HG02642 (cell line): ENCODE measurements around the gene OSCP1.

Experiments
- ATAC-seq: cut with Tn5 transposase; IDR thresholded peaks from one replicate; pipeline ENCODE4 v1.9.1; 2021; ENCODE audit warnings: mild to moderate bottlenecking; ENCODE audit not compliant: unreplicated experiment, poor library complexity

The OSCP1 gene

DNA sequence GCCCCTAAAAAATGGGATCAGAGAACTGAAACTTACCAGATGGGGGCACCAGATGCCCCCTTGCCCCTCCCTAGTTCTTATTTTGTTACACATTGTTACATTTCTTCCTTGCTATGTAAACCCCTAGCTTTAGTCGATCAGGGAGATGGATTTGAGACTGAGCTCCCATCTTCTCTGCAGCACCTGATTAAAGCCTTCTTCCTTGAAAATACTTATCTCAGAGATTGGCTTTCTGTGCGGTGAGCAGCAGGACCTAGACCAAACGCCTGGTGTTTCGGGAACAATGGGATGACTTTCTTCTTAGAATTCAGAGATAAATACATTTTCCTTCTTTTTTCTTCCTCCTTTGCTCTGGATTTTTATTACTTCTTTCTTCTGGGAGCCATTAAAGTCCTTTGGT lies 35.9 kb downstream of the OSCP1 start:
- no peak for ATAC-seq

DNA sequence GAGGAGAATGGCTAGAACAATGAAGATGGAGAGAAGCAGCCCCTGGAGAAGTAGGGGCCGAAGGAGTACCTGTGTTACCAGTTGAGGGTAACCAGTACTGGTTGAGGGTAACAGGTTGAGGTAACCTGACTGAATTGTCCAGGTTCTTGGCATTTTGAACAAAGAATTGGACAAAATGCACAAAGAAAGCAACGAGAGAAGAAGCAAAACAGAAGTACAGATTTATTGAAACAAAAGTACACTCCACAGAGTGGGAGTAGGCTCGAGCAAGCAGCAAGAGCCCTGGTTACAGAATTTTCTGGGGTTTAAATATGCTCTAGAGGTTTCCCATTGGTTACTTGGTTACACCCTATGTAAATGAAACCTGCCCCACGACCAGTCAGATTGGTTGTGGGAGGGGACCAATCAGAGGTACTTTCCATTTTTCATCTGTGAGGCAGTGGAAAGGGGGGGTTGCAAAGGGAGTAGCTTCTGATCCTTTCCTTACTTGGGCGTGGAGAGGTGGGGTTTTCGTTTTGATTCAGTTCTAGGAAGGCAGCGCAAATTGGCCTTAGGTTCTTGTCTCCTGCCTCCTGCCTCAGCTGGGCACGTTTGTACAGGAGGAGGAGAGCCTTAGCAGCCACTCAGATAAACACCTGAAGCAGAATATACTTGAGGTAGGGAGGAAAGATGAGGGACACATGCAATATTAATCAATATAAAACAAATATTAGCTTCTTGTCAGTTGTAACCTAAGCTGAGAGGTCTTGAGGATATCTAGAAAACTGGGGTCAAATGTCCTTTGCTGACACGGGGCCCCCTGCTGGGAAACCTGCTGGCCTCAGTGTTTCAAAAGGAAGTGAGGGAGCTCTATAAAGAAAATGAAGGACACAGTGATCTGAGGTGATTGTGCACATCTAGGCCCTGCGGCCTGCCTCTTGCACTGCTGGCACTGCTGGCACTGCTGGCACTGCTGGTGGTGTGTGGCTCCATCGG lies 38.3 kb downstream of the OSCP1 start:
- ATAC-seq: no peak

- ATAC-seq: no peak
Measured at GRCh38 chr1:36408479-36408878, 41.8 kb downstream of the OSCP1 start.

GRCh38 chr1:36406440-36406839 lies 43.8 kb downstream of the OSCP1 start:
- no peak for ATAC-seq

GRCh38 chr1:36402504-36402890 lies 47.8 kb downstream of the OSCP1 start:
- ATAC-seq: no peak

GRCh38 chr1:36401602-36402503 lies 48.4 kb downstream of the OSCP1 start:
- no peak for ATAC-seq

- ATAC-seq: no peak
Measured at GRCh38 chr1:36400825-36401601, 49.2 kb downstream of the OSCP1 start.

- no peak for ATAC-seq
Measured at GRCh38 chr1:36400514-36400824, 49.8 kb downstream of the OSCP1 start.

GRCh38 chr1:36398370-36398977 lies 51.8 kb downstream of the OSCP1 start:
- no peak for ATAC-seq

- peak; percentile 82 for ATAC-seq
Measured at GRCh38 chr1:36397378-36398230, 52.6 kb downstream of the OSCP1 start, which contains the start of gene LSM10. TSS of gene LSM10 (minus strand) at chr1:36397908. CDS start at chr1:36394129, 3,779 bp downstream.

- peak; percentile 33 for ATAC-seq
Measured at GRCh38 chr1:36397083-36397377, 53.2 kb downstream of the OSCP1 start.

- no peak for ATAC-seq
Measured at GRCh38 chr1:36396359-36396758, 53.9 kb downstream of the OSCP1 start.

- no peak for ATAC-seq
Measured at GRCh38 chr1:36393686-36394085, 56.6 kb downstream of the OSCP1 start.

DNA sequence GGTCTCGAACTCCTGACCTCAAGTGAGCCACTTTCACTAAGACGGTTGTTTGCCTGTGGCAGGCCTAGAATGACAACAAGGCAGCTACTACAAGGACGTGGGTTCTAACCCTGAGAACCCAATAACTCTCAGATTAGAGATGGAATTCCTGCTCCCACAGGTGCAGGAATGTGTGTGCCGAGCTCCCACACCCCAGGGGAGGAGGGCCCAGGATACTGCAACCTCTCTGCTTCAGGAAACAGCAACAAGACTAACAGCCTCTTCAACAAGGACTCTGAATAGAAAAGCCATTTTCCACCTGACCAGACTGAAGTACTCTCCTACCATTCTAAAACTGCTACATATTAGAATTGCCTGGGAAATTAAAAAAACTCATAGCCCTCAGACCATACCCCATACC lies 57.4 kb downstream of the OSCP1 start:
- ATAC-seq: no peak

GRCh38 chr1:36391271-36391670 lies 59.0 kb downstream of the OSCP1 start:
- no peak for ATAC-seq

DNA sequence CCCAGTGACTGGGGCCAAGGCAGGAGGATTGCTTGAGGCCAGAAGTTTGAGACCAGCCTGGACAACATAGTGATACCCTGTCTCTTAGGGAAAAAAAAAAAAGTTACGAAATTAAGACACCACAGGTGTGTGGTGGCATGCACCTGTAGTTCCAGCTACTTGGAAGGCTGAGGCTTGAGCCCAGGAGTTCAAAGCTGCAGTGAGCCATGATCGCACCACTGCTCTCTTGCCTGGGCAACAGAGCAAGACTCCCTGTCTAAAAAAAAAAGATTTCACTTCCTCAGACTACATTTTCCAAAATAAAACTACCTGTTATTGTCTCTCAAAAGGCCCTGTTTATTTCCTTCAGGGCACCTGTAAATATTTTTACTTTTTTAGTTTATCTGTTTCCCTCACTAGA lies 59.8 kb downstream of the OSCP1 start:
- ATAC-seq: no peak

DNA sequence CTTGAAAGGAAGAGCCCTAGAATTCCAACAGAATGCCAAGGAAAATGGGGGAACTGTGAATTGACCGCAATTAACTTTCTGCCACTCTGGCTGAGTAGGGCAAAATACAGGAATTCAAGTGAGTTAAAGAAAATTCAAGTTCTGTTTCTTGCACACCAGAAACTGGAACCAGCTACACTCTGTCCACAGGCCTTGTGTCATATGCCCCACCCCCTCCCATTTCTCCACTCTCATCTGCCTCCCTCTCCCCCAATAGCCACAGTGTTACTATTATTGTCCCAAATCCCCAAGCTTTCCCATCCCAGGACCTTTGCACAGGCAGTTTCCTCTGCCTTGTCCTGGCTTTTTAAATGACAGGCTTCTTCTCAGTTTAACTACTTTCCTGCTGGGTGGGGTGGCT lies 60.3 kb downstream of the OSCP1 start:
- ATAC-seq: no peak

- ATAC-seq: no peak
Measured at GRCh38 chr1:36389261-36389660, 61.0 kb downstream of the OSCP1 start.
